ENCODE results near the gene TEKT3.

Gene TEKT3

GRCh38 chr17:15289285-15290183 lies 51.9 kb downstream of the TEKT3 start:
- no peak for FAIRE-seq

GRCh38 chr17:15288859-15289258 lies 52.5 kb downstream of the TEKT3 start:
- no peak for FAIRE-seq

- FAIRE-seq, result no peak
Observed at GRCh38 chr17:15287538-15288267, 53.7 kb downstream of the TEKT3 start.

- FAIRE-seq, result no peak
Observed at GRCh38 chr17:15285466-15285865, 55.9 kb downstream of the TEKT3 start.

- FAIRE-seq, result no peak
Observed at GRCh38 chr17:15284537-15284936, 56.9 kb downstream of the TEKT3 start.

GRCh38 chr17:15284107-15284506 lies 57.3 kb downstream of the TEKT3 start:
- no peak for FAIRE-seq

- no peak for FAIRE-seq
Observed at GRCh38 chr17:15281909-15282308, 59.5 kb downstream of the TEKT3 start.

GRCh38 chr17:15278924-15279477 lies 62.4 kb downstream of the TEKT3 start:
- FAIRE-seq, result no peak

GRCh38 chr17:15278380-15278779 lies 63.0 kb downstream of the TEKT3 start:
- FAIRE-seq, result no peak

- FAIRE-seq, result no peak
Observed at GRCh38 chr17:15274017-15274416, 67.4 kb downstream of the TEKT3 start.

GRCh38 chr17:15273141-15273793 lies 68.1 kb downstream of the TEKT3 start:
- no peak for FAIRE-seq

- FAIRE-seq, result no peak
Observed at GRCh38 chr17:15271741-15272140, 69.7 kb downstream of the TEKT3 start.

- FAIRE-seq, result no peak
Observed at GRCh38 chr17:15270628-15271381, 70.6 kb downstream of the TEKT3 start.

- no peak for FAIRE-seq
Observed at GRCh38 chr17:15269780-15270089, 71.7 kb downstream of the TEKT3 start.

- no peak for FAIRE-seq
Observed at GRCh38 chr17:15269087-15269779, 72.2 kb downstream of the TEKT3 start.

- FAIRE-seq, result no peak
Observed at GRCh38 chr17:15268461-15268860, 72.9 kb downstream of the TEKT3 start.

- no peak for FAIRE-seq
Observed at GRCh38 chr17:15267996-15268395, 73.4 kb downstream of the TEKT3 start.

GRCh38 chr17:15266325-15267125 lies 74.9 kb downstream of the TEKT3 start:
- FAIRE-seq, result no peak

GRCh38 chr17:15265131-15265530 lies 76.3 kb downstream of the TEKT3 start, which contains the start of gene PMP22:
Gene PMP22 (minus strand): TSS chr17:15265326. CDS start chr17:15260727, 4,599 bp downstream.
- FAIRE-seq, result no peak

GRCh38 chr17:15264542-15264941 lies 76.9 kb downstream of the TEKT3 start:
- FAIRE-seq, result no peak

GRCh38 chr17:15263680-15264079 lies 77.7 kb downstream of the TEKT3 start:
- no peak for FAIRE-seq

All from TTC549 (cell line).